ENCODE results near the gene APCDD1. TPM values are rescaled to one million over a fixed set of nuclear protein-coding genes. Genes with fewer than 3 reads are reported as not detected.
A peak's percentile ranks its signal among the peaks of the same experiment; 100 is the strongest.

APCDD1 gene
- total RNA-seq, 3 donors from 2014 or later (not counting 1 experiment from before 2014, with no cell fraction given), result 0.13 TPM; not detected in 2

DNA sequence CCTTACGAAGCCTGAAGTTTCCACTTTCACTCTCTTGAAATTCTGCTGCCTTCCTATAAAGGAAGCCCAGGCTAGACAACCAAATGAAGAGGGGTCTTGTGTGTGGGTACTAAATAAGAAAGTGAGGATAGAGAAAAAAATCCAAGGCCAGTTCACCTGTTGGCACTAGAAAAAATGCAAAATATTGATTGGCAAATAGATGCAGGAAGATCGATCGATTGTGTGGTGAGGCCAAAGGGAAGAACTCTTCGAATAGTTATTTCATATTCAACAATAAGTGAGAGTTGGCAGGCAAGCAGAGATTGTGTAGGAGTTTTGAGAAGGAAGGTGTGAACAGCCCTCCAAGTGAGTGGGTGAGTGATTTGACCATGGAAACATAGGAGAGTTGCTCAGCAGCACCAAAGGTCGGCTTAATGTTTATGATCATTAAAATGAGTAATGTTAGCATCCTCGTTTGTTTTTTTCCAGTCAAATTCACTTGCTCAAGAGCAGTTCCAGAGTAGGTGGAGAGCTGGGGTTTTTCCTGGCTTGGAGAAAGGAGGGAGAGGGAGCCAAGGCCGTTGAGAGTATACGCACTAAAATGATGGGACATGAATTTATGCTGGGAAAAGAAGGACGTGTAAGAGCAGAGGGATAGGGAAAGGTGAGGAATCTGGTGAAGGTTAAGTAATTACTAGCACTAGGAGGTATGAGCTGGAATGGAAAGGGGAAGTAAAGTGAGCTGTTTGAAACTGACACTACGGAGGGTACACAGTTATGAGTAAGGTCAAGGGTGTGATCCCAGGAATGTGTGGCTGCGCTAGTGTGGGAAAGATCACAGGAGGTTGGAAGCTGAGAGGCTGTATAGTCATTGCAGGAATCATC, 70.3 kb downstream of the APCDD1 start:
- Histone ChIP-seq H3K27me3 (ENCODE audit: control insufficient read depth, insufficient read depth, low read length) (peaks cover 3% of the 10 kb centered on the region), H3K36me3 (ENCODE audit: control insufficient read depth, insufficient read depth, low read length) (no peaks in the 10 kb centered on the region), H3K9me3 (ENCODE audit: control insufficient read depth, insufficient read depth, low read length) (no peaks in the 10 kb centered on the region), H3K27ac (ENCODE audit: low read length) (peak overlapping the region; percentile 86), H3K4me3 (ENCODE audit: low read length) (peak overlapping the region; percentile 84), H3K4me1 (ENCODE audit: control insufficient read depth, insufficient read depth, low read length) (peaks cover 21% of the 10 kb centered on the region)
- H3K4me3 Mint-ChIP-seq, result peak overlapping the region; percentile 96
- H3K4me1 Mint-ChIP-seq, result peaks cover 36 to 41% of the 10 kb centered on the region in 2 donors
- H3K27me3 Mint-ChIP-seq (ENCODE audit: low read depth in 2 of 2), result peaks cover 16 to 23% of the 10 kb centered on the region in 2 donors
- TF ChIP-seq, protein P1, sequence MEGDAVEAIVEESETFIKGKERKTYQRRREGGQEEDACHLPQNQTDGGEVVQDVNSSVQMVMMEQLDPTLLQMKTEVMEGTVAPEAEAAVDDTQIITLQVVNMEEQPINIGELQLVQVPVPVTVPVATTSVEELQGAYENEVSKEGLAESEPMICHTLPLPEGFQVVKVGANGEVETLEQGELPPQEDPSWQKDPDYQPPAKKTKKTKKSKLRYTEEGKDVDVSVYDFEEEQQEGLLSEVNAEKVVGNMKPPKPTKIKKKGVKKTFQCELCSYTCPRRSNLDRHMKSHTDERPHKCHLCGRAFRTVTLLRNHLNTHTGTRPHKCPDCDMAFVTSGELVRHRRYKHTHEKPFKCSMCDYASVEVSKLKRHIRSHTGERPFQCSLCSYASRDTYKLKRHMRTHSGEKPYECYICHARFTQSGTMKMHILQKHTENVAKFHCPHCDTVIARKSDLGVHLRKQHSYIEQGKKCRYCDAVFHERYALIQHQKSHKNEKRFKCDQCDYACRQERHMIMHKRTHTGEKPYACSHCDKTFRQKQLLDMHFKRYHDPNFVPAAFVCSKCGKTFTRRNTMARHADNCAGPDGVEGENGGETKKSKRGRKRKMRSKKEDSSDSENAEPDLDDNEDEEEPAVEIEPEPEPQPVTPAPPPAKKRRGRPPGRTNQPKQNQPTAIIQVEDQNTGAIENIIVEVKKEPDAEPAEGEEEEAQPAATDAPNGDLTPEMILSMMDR (IDR thresholded peaks at IDR 0.05), result no peak
- intact Hi-C loops (cut with micrococcal nuclease), result loop anchor here (5.0 kb wide), 1 partner anchor 612 kb away; the partner anchor contains the start of gene VAPA
- 67% methylated on average over 11 of the region's 11 CpGs for WGBS (ENCODE audit: insufficient coverage)
- H3K36me3 Mint-ChIP-seq, result no peaks in the 10 kb centered on the region
- ATAC-seq (no peak), DNase-seq (peak in 1 of 2 donors; percentile 21)
- H3K9me3 Mint-ChIP-seq, result no peaks in the 10 kb centered on the region
- H3K27ac Mint-ChIP-seq, result peak overlapping the region; percentile 91 to 92

GRCh38 chr18:10525371-10525691, 70.9 kb downstream of the APCDD1 start:
- WGBS (ENCODE audit: insufficient coverage), result 7% methylated on average over 3 of the region's 7 CpGs
- H3K36me3 ChIP-seq (ENCODE audit: control insufficient read depth, insufficient read depth, low read length), result no peaks in the 10 kb centered on the region
- no peak for ATAC-seq
- H3K4me3 ChIP-seq (ENCODE audit: low read length), result peak overlapping the region; percentile 84
- no peak for DNase-seq
- no peaks in the 10 kb centered on the region for H3K36me3 Mint-ChIP-seq
- TF ChIP-seq, protein P1 (IDR thresholded peaks at IDR 0.05), result no peak
- H3K9me3 Mint-ChIP-seq, result no peaks in the 10 kb centered on the region
- peaks cover 42 to 47% of the 10 kb centered on the region in 2 donors for H3K4me1 Mint-ChIP-seq
- H3K27ac Mint-ChIP-seq, result peak overlapping the region; percentile 91 to 92
- intact Hi-C loops (cut with micrococcal nuclease), result loop anchor here (5.0 kb wide), 1 partner anchor 613 kb away; the partner anchor contains the start of gene VAPA
- peaks cover 21% of the 10 kb centered on the region for H3K4me1 ChIP-seq (ENCODE audit: control insufficient read depth, insufficient read depth, low read length)
- peak overlapping the region; percentile 86 for H3K27ac ChIP-seq (ENCODE audit: low read length)
- peaks cover 16 to 17% of the 10 kb centered on the region in 2 donors for H3K27me3 Mint-ChIP-seq (ENCODE audit: low read depth in 2 of 2)
- H3K4me3 Mint-ChIP-seq, result peak overlapping the region; percentile 96
- no peaks in the 10 kb centered on the region for H3K27me3 ChIP-seq (ENCODE audit: control insufficient read depth, insufficient read depth, low read length)
- no peaks in the 10 kb centered on the region for H3K9me3 ChIP-seq (ENCODE audit: control insufficient read depth, insufficient read depth, low read length)

- Histone ChIP-seq H3K4me3 (ENCODE audit: low read length) (peak within 1 kb of the TSS; percentile 84), H3K36me3 (ENCODE audit: control insufficient read depth, insufficient read depth, low read length) (no peaks in the 10 kb centered on the region), H3K9me3 (ENCODE audit: control insufficient read depth, insufficient read depth, low read length) (no peaks in the 10 kb centered on the region), H3K4me1 (ENCODE audit: control insufficient read depth, insufficient read depth, low read length) (peaks cover 21% of the 10 kb centered on the region), H3K27ac (ENCODE audit: low read length) (peak within 1 kb of the TSS; percentile 86), H3K27me3 (ENCODE audit: control insufficient read depth, insufficient read depth, low read length) (no peaks in the 10 kb centered on the region)
- peaks cover 48 to 53% of the 10 kb centered on the region in 2 donors for H3K4me1 Mint-ChIP-seq
- TF ChIP-seq, protein P1 (IDR thresholded peaks at IDR 0.05), result no peak
- H3K27me3 Mint-ChIP-seq (ENCODE audit: low read depth in 2 of 2), result peaks cover 15 to 16% of the 10 kb centered on the region in 2 donors
- whole genome bisulfite sequencing (ENCODE audit: insufficient coverage), result under 1% methylated on average over 68 of the region's 68 CpGs
- intact Hi-C loops (cut with micrococcal nuclease), result loop anchor here (5.0 kb wide), 1 partner anchor 614 kb away; the partner anchor contains the start of gene VAPA
- peak within 1 kb of the TSS; percentile 96 for H3K4me3 Mint-ChIP-seq
- H3K9me3 Mint-ChIP-seq, result no peaks in the 10 kb centered on the region
- H3K27ac Mint-ChIP-seq, result peak within 1 kb of the TSS; percentile 91 to 92
- no peaks in the 10 kb centered on the region for H3K36me3 Mint-ChIP-seq
- peak; percentile 83 to 98 for DNase-seq
- peak; percentile 89 to 94 (median 92) for ATAC-seq
These were observed 71.5 kb downstream of the APCDD1 start, which contains the start of gene NAPG for GRCh38 chr18:10525697-10526560. TSS of gene NAPG (plus strand) at chr18:10526027. CDS start at chr18:10526103, 76 bp downstream.

Measured in natural killer cell (primary cell).